Measurements from ENCODE around the gene C16orf74. TPM values are rescaled to one million over a fixed set of nuclear protein-coding genes. Genes with fewer than 3 reads are reported as not detected.

The C16orf74 gene
- polyA plus RNA-seq, 1 donor (not counting 4 experiments of a cell fraction or from before 2014, with no cell fraction given), result 35.3 TPM

DNA sequence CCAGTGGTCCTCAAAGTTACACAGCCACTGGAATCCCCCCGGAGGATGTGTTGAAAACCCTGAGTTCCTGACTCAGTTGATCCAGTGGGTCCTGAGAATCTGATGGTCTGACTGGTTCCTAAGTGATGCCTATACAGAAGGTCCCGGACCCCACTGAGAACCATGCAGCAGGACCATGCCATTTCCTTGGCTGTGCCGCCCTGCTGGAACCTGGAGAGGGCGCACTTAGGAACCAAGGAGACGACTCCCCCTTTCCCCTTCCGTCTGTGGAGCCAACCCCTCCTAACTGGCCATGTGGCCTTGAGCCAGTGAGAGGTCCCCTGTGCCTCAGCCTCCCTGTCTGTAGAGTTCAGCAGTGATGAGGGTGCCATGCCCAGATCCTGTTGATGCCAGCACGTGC lies 22.0 kb downstream of the C16orf74 start:
- H3K4me1 ChIP-seq (ENCODE audit: control insufficient read depth, extremely low read depth, insufficient read depth, low read length), result peaks cover 3% of the 10 kb centered on the region
- no peak overlapping the region for H2AFZ ChIP-seq (ENCODE audit: control insufficient read depth, low read length)
- no peak overlapping the region for H3K4me3 ChIP-seq (ENCODE audit: control insufficient read depth in 2 of 3, extremely low read depth in 1 of 3, insufficient read depth in 2 of 3, low read depth in 1 of 3, low read length in 3 of 3)
- H3K9me3 ChIP-seq (ENCODE audit: control insufficient read depth, low read depth, low read length), result no peaks in the 10 kb centered on the region
- no peak overlapping the region for H3K4me2 ChIP-seq (ENCODE audit: control insufficient read depth, extremely low read depth, insufficient read depth, low read depth, low read length)
- TF ChIP-seq, protein P1, sequence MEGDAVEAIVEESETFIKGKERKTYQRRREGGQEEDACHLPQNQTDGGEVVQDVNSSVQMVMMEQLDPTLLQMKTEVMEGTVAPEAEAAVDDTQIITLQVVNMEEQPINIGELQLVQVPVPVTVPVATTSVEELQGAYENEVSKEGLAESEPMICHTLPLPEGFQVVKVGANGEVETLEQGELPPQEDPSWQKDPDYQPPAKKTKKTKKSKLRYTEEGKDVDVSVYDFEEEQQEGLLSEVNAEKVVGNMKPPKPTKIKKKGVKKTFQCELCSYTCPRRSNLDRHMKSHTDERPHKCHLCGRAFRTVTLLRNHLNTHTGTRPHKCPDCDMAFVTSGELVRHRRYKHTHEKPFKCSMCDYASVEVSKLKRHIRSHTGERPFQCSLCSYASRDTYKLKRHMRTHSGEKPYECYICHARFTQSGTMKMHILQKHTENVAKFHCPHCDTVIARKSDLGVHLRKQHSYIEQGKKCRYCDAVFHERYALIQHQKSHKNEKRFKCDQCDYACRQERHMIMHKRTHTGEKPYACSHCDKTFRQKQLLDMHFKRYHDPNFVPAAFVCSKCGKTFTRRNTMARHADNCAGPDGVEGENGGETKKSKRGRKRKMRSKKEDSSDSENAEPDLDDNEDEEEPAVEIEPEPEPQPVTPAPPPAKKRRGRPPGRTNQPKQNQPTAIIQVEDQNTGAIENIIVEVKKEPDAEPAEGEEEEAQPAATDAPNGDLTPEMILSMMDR (optimal IDR thresholded peaks at IDR 0.05 in 1 of 3, IDR thresholded peaks at IDR 0.05 in 1 of 3, conservative IDR thresholded peaks at IDR 0.05 in 1 of 3; ENCODE audit: extremely low read depth in 1 of 3, insufficient read depth in 2 of 3, low read length in 3 of 3), result peak; percentile 30 to 50 (median 30)
- TF ChIP-seq EZH2 (IDR thresholded peaks at IDR 0.05; ENCODE audit: low read length), result no peak
- dilution Hi-C loops (cut with MboI; ENCODE audit: extremely low pct_ligation_motif_present, low sequenced_read_pairs), result no loop called here
- FAIRE-seq (no peak), DNase-seq (ENCODE audit: low read depth, low spot score) (no peak)
- no peaks in the 10 kb centered on the region for H3K27me3 ChIP-seq (ENCODE audit: control insufficient read depth, extremely low read depth, insufficient read depth, low read length)
- H3K9me1 ChIP-seq (ENCODE audit: control insufficient read depth, extremely low read depth, insufficient read depth, low read length), result peaks cover 2% of the 10 kb centered on the region
- peaks cover 91% of the 10 kb centered on the region for H3K79me2 ChIP-seq (ENCODE audit: control insufficient read depth, insufficient read depth, low read length)
- H4K20me1 ChIP-seq (ENCODE audit: control insufficient read depth, extremely low read depth, insufficient read depth, low read length), result peaks cover 53% of the 10 kb centered on the region
- H3K27ac ChIP-seq (ENCODE audit: control insufficient read depth, insufficient read depth, low read length), result no peak overlapping the region
- peaks cover 53 to 84% of the 10 kb centered on the region in 2 experiments for H3K36me3 ChIP-seq (ENCODE audit: control insufficient read depth in 2 of 2, extremely low read depth in 1 of 2, insufficient read depth in 2 of 2, low read length in 2 of 2)
- no peak overlapping the region for H3K9ac ChIP-seq (ENCODE audit: control insufficient read depth, extremely low read depth, insufficient read depth, low read length)

- dilution Hi-C loops (cut with MboI; ENCODE audit: extremely low pct_ligation_motif_present, low sequenced_read_pairs), result no loop called here
- H3K4me3 ChIP-seq (ENCODE audit: control insufficient read depth in 2 of 3, extremely low read depth in 1 of 3, insufficient read depth in 2 of 3, low read depth in 1 of 3, low read length in 3 of 3), result no peak overlapping the region
- no peak overlapping the region for H3K27ac ChIP-seq (ENCODE audit: control insufficient read depth, insufficient read depth, low read length)
- peaks cover 60% of the 10 kb centered on the region for H4K20me1 ChIP-seq (ENCODE audit: control insufficient read depth, extremely low read depth, insufficient read depth, low read length)
- no peaks in the 10 kb centered on the region for H3K9me3 ChIP-seq (ENCODE audit: control insufficient read depth, low read depth, low read length)
- H3K27me3 ChIP-seq (ENCODE audit: control insufficient read depth, extremely low read depth, insufficient read depth, low read length), result no peaks in the 10 kb centered on the region
- peaks cover 9% of the 10 kb centered on the region for H3K9me1 ChIP-seq (ENCODE audit: control insufficient read depth, extremely low read depth, insufficient read depth, low read length)
- H3K79me2 ChIP-seq (ENCODE audit: control insufficient read depth, insufficient read depth, low read length), result peaks cover 70% of the 10 kb centered on the region
- peaks cover 34 to 64% of the 10 kb centered on the region in 2 experiments for H3K36me3 ChIP-seq (ENCODE audit: control insufficient read depth in 2 of 2, extremely low read depth in 1 of 2, insufficient read depth in 2 of 2, low read length in 2 of 2)
- TF ChIP-seq, protein P1 (optimal IDR thresholded peaks at IDR 0.05 in 1 of 3, IDR thresholded peaks at IDR 0.05 in 1 of 3, conservative IDR thresholded peaks at IDR 0.05 in 1 of 3; ENCODE audit: extremely low read depth in 1 of 3, insufficient read depth in 2 of 3, low read length in 3 of 3), result no peak
- no peak for TF ChIP-seq EZH2 (IDR thresholded peaks at IDR 0.05; ENCODE audit: low read length)
- no peak for FAIRE-seq
- no peak overlapping the region for H3K4me2 ChIP-seq (ENCODE audit: control insufficient read depth, extremely low read depth, insufficient read depth, low read depth, low read length)
- no peak overlapping the region for H2AFZ ChIP-seq (ENCODE audit: control insufficient read depth, low read length)
- H3K9ac ChIP-seq (ENCODE audit: control insufficient read depth, extremely low read depth, insufficient read depth, low read length), result no peak overlapping the region
- DNase-seq (ENCODE audit: low read depth, low spot score), result no peak
- H3K4me1 ChIP-seq (ENCODE audit: control insufficient read depth, extremely low read depth, insufficient read depth, low read length), result peaks cover 30% of the 10 kb centered on the region
Measured at GRCh38 chr16:85724936-85725335, 26.0 kb downstream of the C16orf74 start.

Measured in keratinocyte (primary cell).